ENCODE results near the gene F11R. TPM values are rescaled to one million over a fixed set of nuclear protein-coding genes. Genes with fewer than 3 reads are reported as not detected.
A peak's percentile ranks its signal among the peaks of the same experiment; 100 is the strongest.

F11R gene
- polyA plus RNA-seq (2012; ENCODE audit: insufficient read length, low read depth) = 2.7 TPM

- peak; percentile 57 for TF ChIP-seq FOXP2 (optimal IDR thresholded peaks at IDR 0.05; ENCODE audit: borderline replicate concordance, extremely low read depth, extremely low read length, insufficient read depth)
- TF ChIP-seq TAF1 (IDR thresholded peaks at IDR 0.05; ENCODE audit: borderline replicate concordance, insufficient read depth, low read length) = no peak
- TF ChIP-seq SIN3A (IDR thresholded peaks at IDR 0.05; ENCODE audit: borderline replicate concordance, insufficient read depth, low read length) = no peak
- TF ChIP-seq REST (IDR thresholded peaks at IDR 0.05; ENCODE audit: insufficient read depth in 1 of 2, low read depth in 2 of 2, low read length in 2 of 2) = no peak
- TF ChIP-seq POLR2AphosphoS5 (IDR thresholded peaks at IDR 0.05; ENCODE audit: low read depth, low read length) = no peak
Observed at GRCh38 chr1:161020509-161021164, at the start of gene F11R. Gene F11R, minus strand, starts transcription at chr1:161021152. Its CDS starts 79 bp downstream, at chr1:161021073.

- TF ChIP-seq FOXP2 (optimal IDR thresholded peaks at IDR 0.05; ENCODE audit: borderline replicate concordance, extremely low read depth, extremely low read length, insufficient read depth) (no peak), SIN3A (IDR thresholded peaks at IDR 0.05; ENCODE audit: borderline replicate concordance, insufficient read depth, low read length) (no peak), TAF1 (IDR thresholded peaks at IDR 0.05; ENCODE audit: borderline replicate concordance, insufficient read depth, low read length) (no peak)
Observed at GRCh38 chr1:161069731-161070270, 48.8 kb upstream of the F11R start, which contains the start of gene ARHGAP30. Gene ARHGAP30, minus strand, starts transcription at chr1:161069891. Its CDS starts 267 bp downstream, at chr1:161069624.

GRCh38 chr1:161069241-161069640, 48.3 kb upstream of the F11R start:
- TF ChIP-seq REST (IDR thresholded peaks at IDR 0.05; ENCODE audit: insufficient read depth in 1 of 2, low read depth in 2 of 2, low read length in 2 of 2) (no peak), FOXP2 (optimal IDR thresholded peaks at IDR 0.05; ENCODE audit: borderline replicate concordance, extremely low read depth, extremely low read length, insufficient read depth) (no peak), SIN3A (IDR thresholded peaks at IDR 0.05; ENCODE audit: borderline replicate concordance, insufficient read depth, low read length) (no peak), TAF1 (IDR thresholded peaks at IDR 0.05; ENCODE audit: borderline replicate concordance, insufficient read depth, low read length) (no peak), POLR2AphosphoS5 (IDR thresholded peaks at IDR 0.05; ENCODE audit: low read depth, low read length) (no peak)

- no peak for TF ChIP-seq FOXP2 (optimal IDR thresholded peaks at IDR 0.05; ENCODE audit: borderline replicate concordance, extremely low read depth, extremely low read length, insufficient read depth)
- no peak for TF ChIP-seq SIN3A (IDR thresholded peaks at IDR 0.05; ENCODE audit: borderline replicate concordance, insufficient read depth, low read length)
- no peak for TF ChIP-seq REST (IDR thresholded peaks at IDR 0.05; ENCODE audit: insufficient read depth in 1 of 2, low read depth in 2 of 2, low read length in 2 of 2)
- no peak for TF ChIP-seq TAF1 (IDR thresholded peaks at IDR 0.05; ENCODE audit: borderline replicate concordance, insufficient read depth, low read length)
- TF ChIP-seq POLR2AphosphoS5 (IDR thresholded peaks at IDR 0.05; ENCODE audit: low read depth, low read length) = no peak
Observed at GRCh38 chr1:161068306-161069234, 47.6 kb upstream of the F11R start.

GRCh38 chr1:161066694-161067093, 45.7 kb upstream of the F11R start:
- no peak for TF ChIP-seq POLR2AphosphoS5 (IDR thresholded peaks at IDR 0.05; ENCODE audit: low read depth, low read length)
- no peak for TF ChIP-seq FOXP2 (optimal IDR thresholded peaks at IDR 0.05; ENCODE audit: borderline replicate concordance, extremely low read depth, extremely low read length, insufficient read depth)
- TF ChIP-seq TAF1 (IDR thresholded peaks at IDR 0.05; ENCODE audit: borderline replicate concordance, insufficient read depth, low read length) = no peak
- TF ChIP-seq REST (IDR thresholded peaks at IDR 0.05; ENCODE audit: insufficient read depth in 1 of 2, low read depth in 2 of 2, low read length in 2 of 2) = no peak
- no peak for TF ChIP-seq SIN3A (IDR thresholded peaks at IDR 0.05; ENCODE audit: borderline replicate concordance, insufficient read depth, low read length)

Measured in PFSK-1 (cell line).